HG02981 (cell line): Measurements from ENCODE around the gene FOXB2.

Experiments used
- ATAC-seq: cut with Tn5 transposase; IDR thresholded peaks from one replicate; pipeline ENCODE4 v1.9.1; 2021; ENCODE audit warnings: mild to moderate bottlenecking, moderate library complexity; ENCODE audit not compliant: unreplicated experiment

The FOXB2 gene

GRCh38 chr9:77015327-77016048, 4.0 kb upstream of the FOXB2 start:
- ATAC-seq: no peak

DNA sequence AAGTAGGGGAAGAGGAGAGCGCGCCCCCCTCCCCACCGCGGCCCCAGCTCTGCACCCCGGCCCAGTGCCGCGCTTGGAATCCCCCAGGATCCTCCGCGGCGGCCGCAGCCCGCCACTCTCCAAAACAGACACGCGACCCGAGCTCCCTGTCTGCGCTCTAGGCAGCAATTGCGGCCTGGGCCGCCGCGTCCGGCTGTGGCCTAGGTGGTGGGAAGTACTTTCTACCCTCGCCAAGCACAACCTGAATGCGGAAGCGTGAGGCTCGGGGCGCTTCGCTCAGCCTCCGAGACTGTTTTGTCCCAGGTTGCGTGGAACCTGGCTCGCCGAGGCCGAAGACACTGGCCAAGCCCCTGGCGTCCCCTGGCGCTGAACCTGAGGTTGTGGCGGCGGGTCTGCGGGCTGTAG, 3.3 kb upstream of the FOXB2 start:
- no peak for ATAC-seq

- ATAC-seq: no peak
Measured at GRCh38 chr9:77016526-77017504, 2.6 kb upstream of the FOXB2 start.

DNA sequence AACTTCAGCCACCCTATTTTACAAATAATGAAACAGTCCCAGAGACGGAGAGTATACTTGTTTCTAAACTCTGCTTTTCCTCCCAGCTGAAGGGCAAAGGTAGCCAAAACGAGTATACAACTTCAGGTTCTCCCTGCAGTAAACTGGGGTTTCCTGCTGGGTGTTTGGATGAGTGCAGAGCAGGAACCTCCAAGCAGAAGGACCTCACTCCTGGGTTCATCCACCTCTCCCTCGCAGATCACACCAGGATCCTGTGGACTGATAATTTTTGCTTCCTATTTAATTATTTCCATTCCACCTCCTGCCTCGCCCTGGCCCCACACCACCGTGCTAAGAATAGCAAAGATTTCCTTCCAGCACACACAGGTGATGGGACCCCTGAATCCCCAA, 2.0 kb upstream of the FOXB2 start:
- no peak for ATAC-seq

- no peak for ATAC-seq
Measured at GRCh38 chr9:77018058-77018968, 1.1 kb upstream of the FOXB2 start.

DNA sequence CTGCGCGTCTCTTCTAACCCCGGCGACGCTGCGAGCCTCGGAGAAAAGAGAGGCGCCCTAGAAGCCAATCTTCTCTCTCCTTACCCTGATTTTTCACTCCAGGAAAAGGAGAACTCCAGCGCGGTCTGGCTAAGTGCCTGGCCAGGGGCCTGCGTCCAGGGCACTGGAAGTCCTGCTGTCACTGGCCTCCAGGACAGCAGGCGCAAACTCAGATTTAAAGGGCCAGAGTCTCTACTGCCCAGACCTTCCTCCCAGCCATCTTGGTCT, 553 bp upstream of the FOXB2 start:
- ATAC-seq: no peak

GRCh38 chr9:77019926-77020412, 514 bp downstream of the FOXB2 start:
- ATAC-seq: no peak

- ATAC-seq: no peak
Measured at GRCh38 chr9:77020413-77021290, 1.2 kb downstream of the FOXB2 start.

GRCh38 chr9:77021291-77021894, 1.9 kb downstream of the FOXB2 start:
- ATAC-seq: no peak

- ATAC-seq: no peak
Measured at GRCh38 chr9:77021922-77022782, 2.7 kb downstream of the FOXB2 start.

- no peak for ATAC-seq
Measured at GRCh38 chr9:77022783-77023440, 3.5 kb downstream of the FOXB2 start.

GRCh38 chr9:77023726-77024125, 4.3 kb downstream of the FOXB2 start:
- no peak for ATAC-seq

DNA sequence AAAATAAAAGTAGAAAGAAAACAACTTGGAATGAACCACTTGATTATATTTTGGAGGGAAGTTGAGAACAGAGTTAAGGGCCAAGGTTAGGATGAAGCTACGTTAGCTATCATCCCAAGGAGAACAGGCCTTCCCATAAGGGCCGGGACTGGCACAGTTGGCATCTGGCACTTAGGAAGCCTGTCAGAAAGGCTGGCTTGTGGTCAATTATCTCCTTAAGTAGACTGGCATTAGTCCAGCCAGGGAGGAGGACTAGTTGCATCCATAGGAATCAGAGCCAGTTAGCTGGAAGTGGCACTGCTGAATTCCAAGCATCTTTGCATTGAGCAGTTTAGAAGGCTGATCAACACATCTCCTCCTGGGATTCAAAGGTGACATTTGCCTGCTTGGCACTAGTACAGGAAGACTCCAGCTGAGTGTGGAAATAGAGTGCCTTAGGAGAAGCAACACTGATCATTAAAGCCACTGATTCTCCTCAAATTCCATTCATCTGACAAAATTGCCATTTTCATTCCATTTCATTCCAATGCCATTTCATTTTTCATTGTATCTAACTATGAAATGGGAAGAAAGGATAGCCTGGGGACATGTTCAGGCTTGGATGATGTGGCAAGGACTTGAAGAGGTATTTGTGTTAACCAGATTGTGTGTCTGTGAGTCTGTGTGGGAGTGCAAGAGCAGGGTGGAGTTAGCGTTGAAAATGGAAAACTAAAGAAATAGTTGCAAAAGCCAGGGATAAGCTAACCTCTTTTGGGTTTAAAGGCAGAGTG, 5.5 kb downstream of the FOXB2 start:
- ATAC-seq: no peak

GRCh38 chr9:77028478-77028877, 9.0 kb downstream of the FOXB2 start:
- no peak for ATAC-seq

GRCh38 chr9:77030045-77030444, 10.6 kb downstream of the FOXB2 start:
- ATAC-seq: no peak

GRCh38 chr9:77038281-77039036, 19.0 kb downstream of the FOXB2 start:
- ATAC-seq: no peak

- ATAC-seq: no peak
Measured at GRCh38 chr9:77040340-77040739, 20.9 kb downstream of the FOXB2 start.
